ENCODE measurements around the gene STARD3.

- TF ChIP-seq CTCF (IDR thresholded peaks at IDR 0.05) (no peak), POLR2A (IDR thresholded peaks at IDR 0.05) (no peak), POLR2AphosphoS5 (IDR thresholded peaks at IDR 0.05) (no peak), EP300 (IDR thresholded peaks at IDR 0.05) (no peak)
Observed at GRCh38 chr17:39608142-39608981, 28.6 kb upstream of the STARD3 start.
